SW480 (cell line): ENCODE measurements around the gene FCSK.
A peak's percentile ranks its signal among the peaks of the same experiment; 100 is the strongest.

Source experiments
- DNase-seq: peaks from one replicate; pipeline ENCODE4 v3.0.0-alpha.2; 2016; ENCODE audit warnings: low spot score

FCSK gene

DNA sequence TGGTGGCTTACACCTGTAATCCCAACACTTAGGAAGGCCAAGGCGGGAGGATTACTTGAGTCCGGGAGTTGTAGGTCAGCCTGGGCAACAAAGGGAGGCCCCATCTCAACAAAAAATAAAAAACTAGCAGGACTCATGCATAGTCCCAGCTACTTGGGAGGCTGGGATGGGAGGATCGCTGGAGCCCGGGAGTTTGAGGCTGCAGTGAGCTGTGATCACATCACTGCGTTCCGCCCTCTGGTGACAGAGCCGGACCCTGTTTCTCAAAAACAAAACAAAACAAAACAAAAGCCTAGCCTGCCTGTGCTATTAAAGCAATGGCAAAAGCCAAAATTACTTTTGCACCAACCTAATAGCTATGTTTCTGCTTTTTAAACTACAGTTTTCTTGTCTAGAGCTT lies 1.5 kb downstream of the FCSK start:
- DNase-seq, result no peak

DNA sequence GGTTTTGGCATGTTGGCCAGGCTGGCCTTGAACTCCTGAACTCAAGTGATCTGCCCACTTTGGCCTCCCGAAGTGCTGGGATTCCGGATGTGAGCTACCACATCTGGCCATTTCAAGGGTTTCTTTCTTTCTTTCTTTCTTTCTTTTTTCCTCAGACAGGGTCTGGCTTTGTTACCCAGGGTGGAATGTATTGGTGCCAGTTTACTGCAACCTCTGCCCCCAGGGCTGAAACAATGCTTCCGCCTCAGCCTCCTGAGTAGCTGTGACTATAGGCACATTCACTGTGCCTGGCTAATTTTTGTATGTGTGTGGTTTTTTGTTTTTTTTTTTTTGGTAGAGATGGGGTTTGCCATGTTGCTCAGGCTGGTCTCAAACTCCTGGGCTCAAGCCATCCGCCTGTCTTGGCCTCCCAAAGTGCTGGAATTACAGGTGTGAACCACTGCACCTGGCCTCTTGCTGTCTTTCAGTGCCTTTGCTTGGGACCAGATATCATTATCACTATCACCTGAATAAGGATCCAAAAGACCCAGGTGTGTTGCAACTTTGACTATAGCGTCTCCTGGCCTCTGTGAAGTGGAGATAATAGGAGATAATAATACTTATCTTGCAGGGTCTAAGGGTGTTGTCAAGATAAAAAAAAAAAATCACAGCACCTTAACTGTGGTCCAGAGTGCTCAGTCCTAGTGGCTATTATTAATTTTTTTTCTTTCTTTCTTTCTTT lies 3.2 kb downstream of the FCSK start:
- DNase-seq, result no peak

DNA sequence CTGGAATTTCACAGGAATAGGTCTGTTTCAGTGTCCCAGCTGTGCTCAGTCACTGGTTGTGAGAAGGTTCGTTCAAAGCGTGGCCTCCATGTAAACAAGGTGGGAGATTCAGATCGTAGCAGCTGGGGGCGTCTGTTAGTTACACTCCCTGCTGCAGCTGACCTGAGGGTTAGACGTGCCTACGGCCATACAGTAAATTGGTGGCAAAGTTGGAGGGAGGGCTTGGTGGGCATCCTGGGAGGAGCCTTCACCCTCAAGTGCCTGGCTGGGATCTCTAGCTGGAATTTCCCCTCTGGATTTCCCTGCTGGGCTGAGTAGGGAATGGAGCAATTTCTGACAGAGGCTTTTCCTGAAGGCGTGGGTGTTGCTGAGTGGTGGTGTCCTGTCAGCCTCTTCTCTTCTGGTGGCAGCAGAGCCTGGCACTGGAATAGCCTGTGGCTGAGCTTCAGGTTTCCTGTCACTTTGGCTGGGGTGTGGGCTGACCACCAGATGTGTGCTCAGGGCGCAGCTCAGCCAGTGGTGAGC lies 6.4 kb downstream of the FCSK start:
- DNase-seq, result no peak

DNA sequence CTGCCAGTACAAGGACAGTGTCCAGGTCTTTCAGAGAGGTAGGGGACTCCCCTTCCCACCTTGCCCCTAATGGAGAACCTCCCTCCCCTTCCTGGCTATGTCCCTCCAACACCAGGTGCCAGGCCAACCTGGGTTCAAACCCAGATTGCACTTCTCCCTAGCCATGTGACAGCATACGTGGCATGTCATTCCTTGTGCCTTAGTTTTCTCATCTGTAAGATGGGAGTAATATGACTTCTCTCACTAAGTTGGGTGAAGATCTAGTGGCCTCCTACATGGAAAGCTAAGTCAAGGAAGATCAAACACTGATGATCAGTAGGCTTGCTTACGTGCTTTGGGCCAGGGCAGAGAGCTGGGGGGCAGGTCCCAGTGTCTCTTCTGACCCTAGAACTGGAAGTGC lies 8.8 kb downstream of the FCSK start:
- no peak for DNase-seq

DNA sequence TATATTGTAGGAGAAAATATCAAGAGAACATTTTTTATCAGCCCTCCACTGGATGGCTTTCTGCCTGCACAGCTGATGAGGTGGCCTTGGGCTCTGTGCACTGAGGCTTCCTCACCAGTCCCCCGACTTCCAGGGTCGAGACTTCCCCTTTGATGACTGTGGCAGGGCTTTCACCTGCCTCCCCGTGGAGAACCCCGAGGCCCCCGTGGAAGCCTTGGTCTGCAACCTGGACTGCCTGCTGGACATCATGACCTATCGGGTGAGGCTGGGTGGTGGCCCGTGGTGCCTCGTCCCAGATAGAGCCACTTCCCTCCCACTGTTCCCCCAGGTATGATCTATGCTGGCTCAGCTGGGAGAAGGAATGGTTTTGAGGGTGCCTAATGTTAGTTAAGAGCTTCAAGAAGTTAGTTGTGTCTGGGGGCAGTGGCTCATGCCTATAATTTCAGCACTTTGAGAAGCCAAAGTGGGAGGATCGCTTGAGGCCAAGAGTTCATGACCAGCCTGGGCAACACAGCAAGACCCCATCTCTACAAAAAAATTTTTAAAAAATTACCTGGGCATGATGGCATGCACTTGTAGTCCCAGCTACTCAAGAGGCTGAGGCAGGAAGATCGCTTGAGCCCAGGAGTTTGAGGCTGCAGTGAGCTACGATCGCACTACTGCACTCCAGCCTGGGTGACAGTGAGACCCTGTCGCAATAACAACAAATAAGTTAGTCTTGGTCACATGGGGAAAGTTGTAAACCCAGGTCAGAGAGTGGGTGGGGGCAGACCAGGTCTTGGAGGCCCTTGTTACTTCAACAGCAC lies 11.8 kb downstream of the FCSK start:
- DNase-seq, result no peak

DNA sequence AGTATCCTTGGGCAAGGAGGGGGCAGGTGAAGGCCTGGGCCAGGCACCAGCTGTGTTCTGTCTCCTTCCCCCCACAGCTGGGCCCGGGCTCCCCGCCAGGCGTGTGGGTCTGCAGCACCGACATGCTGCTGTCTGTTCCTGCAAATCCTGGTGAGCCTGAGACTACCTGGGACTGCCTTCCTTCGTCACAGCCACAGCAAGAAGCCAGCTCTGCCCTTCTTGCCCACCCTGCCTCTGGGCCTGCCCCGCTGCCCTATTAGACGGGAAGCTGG lies 12.3 kb downstream of the FCSK start:
- DNase-seq, result no peak

DNA sequence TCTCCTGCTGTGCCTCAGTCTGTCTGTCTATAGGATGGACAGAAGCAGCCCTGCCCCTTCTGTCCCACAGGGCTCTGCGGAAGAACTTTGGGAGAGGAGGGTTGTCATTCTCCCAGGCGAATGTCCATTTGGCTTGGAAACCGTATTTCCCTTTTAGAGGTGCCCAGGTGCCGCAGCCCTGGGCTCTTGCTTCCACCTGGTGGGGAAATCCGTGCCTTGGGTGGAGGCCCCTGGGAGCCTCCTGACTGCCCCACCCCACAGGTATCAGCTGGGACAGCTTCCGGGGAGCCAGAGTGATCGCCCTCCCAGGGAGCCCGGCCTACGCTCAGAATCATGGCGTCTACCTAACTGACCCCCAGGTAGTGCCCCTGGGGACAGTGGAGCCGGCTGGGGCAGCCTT lies 12.7 kb downstream of the FCSK start:
- DNase-seq, result no peak

DNA sequence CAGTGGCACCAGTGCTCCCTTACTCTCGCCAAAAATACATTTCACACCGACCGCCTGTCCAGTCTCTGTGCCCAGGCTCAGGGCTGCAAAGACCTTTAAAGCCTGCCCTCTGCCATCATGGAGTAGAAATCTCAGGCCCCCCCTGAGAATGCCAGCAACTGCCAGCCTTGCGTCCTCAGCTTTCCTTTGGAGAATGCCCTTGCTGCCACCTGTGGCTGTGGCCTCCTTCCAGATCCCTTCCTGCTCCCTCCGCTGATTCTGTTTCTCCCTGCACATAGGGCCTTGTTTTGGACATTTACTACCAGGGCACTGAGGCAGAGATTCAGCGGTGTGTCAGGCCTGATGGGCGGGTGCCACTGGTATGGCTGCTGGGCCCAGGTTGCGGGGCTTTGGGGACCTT lies 13.2 kb downstream of the FCSK start:
- DNase-seq, result no peak

DNA sequence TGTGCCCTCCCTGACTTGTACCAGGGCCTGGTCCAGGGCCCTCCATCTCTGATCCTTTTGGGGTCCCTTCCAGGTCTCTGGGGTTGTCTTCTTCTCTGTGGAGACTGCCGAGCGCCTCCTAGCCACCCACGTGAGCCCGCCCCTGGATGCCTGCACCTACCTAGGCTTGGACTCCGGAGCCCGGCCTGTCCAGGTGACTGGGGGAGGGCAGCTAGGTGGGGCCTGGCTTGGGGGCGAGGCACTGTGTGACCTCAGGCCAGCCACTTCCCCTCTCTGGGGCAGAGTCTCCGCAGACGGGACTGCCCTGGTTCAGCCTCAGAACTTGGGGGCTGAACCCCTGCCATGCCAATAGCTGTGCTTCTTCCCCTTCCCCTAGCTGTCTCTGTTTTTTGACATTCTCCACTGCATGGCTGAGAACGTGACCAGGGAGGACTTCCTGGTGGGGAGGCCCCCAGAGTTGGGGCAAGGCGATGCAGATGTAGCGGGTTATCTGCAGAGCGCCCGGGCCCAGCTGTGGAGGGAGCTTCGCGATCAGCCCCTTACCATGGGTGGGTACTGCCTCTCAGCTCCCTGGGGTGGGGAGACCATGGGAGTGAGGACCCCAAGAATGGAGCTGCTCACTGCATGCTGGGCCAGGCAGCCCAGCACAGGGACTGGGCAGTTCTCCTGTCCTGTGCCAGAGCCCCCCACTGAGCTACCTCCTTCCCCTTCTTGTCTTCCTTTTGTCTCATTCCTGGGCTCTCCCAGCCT lies 14.6 kb downstream of the FCSK start:
- DNase-seq, result no peak

DNA sequence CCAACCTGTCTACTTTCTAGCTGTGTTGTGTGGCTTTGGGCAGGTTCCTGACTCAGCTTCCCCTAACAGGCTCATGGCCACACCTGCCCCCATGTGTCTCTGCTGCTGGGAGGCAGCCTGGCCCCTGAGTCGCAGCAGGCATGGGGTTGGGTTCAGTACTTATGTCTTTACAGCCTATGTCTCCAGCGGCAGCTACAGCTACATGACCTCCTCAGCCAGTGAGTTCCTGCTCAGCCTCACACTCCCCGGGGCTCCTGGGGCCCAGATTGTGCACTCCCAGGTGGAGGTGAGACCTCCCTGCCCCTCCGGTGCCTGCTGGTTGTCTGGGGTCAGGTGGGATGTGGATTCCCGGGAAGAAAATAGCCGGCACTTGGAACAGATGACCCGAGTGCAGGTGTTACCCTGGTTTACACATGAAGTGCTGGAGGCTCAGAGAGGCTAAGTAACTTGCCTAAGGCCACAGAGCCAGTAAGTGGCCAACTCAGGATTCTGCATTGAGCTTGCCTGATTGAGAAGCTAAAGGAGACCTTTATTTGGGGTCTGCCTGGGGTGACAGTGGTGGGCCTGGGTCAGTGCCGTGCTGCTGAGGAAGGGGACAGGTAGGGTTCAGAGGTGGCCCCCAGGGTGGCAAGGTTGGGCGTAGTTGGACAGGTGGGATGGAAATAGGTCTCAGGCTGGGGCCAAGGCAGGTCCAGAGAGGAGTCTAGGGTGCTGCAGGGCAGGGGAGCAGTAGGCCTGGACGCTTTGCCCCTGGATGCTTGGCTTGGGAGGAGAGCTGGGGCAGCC lies 15.9 kb downstream of the FCSK start:
- no peak for DNase-seq

DNA sequence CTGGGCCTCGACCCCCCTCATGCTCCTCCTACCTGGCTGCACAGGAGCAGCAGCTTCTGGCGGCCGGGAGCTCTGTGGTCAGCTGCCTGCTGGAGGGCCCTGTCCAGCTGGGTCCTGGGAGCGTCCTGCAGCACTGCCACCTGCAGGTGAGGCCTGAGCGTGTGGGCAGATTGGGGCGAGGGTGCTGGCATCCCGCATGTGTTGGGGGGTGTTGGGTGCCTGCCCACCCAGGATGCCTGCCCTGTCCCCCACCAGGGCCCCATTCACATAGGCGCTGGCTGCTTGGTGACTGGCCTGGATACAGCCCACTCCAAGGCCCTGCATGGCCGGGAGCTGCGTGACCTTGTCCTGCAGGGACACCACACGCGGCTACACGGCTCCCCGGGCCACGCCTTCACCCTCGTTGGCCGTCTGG lies 16.5 kb downstream of the FCSK start:
- DNase-seq, result no peak

DNA sequence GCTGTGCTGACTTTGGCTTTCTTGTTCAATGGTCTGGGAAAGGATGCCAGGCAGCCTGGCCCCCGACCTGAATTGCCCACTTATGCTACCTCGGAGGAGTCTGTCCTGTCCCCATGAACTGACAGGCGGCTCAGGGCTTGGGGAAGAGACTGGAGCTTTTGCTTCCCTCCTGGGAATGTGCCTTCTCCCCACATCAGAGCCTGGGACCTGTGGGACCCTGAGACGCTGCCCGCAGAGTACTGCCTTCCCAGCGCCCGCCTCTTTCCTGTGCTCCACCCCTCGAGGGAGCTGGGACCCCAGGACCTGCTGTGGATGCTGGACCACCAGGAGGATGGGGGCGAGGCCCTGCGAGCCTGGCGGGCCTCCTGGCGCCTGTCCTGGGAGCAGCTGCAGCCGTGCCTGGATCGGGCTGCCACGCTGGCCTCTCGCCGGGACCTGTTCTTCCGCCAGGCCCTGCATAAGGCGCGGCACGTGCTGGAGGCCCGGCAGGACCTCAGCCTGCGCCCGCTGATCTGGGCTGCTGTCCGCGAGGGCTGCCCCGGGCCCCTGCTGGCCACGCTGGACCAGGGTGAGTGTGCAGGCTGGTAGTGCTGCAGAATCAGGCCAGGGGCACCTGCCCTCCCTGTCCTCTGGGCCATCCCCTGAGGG lies 18.5 kb downstream of the FCSK start:
- no peak for DNase-seq

DNA sequence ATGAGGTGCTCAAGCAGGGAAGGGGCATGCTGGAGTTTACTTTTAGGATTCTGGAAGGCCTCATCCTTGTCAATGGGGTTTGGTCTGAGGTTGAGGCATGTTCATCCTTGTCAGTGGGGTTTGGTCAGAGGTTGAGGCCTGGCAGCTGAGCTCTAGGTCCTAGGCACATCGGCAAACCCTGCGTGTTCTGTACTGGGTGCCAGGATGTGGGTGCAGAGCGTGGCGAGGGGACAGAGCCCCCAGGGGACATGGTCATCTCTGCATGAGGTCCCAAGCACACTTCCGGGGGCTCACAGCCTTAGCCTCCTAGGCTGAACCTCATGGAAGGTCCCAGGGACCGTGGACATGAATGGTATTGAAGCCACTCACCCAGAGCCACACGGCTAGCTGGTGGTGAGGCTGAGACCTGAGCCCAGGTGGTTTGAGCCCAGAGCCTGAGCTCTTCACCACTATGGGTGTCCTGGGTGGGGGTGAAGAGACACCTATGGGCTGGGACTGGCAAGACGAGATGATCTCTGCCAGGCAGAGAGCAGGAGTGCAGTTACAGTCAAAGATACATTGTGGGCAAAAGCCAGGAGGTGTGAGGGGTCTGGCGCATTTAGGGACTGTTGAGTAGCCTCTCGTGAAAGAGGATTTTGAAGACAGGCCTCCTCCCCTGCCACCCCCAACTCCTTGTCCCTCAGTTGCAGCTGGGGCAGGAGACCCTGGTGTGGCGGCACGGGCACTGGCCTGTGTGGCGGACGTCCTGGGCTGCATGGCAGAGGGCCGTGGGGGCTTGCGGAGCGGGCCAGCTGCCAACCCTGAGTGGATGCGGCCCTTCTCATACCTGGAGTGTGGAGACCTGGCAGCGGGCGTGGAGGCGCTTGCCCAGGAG lies 19.3 kb downstream of the FCSK start:
- DNase-seq, result no peak

DNA sequence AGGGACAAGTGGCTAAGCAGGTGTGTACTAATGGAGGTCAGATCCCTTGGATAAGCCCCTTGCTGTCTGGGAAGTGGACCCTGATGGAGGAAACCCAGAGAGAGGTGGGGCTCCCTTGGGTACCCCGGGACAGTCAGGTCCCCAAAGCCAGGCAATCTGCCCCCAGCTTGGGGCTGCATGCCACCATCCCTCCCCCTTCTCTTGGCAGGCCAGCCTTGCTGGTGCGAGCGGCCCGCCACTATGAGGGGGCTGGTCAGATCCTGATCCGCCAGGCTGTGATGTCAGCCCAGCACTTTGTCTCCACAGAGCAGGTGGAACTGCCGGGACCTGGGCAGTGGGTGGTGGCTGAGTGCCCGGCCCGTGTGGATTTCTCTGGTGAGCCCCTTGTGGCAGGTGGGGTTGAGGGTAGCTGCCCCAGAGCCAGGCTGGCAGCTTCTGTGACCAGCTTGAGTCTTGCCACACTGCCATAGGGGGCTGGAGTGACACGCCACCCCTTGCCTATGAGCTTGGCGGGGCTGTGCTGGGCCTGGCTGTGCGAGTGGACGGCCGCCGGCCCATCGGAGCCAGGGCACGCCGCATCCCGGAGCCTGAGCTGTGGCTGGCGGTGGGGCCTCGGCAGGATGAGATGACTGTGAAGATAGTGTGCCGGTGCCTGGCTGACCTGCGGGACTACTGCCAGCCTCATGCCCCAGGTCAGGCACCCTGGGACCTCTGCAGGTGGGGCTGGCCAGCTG lies 20.1 kb downstream of the FCSK start:
- DNase-seq, result no peak

DNA sequence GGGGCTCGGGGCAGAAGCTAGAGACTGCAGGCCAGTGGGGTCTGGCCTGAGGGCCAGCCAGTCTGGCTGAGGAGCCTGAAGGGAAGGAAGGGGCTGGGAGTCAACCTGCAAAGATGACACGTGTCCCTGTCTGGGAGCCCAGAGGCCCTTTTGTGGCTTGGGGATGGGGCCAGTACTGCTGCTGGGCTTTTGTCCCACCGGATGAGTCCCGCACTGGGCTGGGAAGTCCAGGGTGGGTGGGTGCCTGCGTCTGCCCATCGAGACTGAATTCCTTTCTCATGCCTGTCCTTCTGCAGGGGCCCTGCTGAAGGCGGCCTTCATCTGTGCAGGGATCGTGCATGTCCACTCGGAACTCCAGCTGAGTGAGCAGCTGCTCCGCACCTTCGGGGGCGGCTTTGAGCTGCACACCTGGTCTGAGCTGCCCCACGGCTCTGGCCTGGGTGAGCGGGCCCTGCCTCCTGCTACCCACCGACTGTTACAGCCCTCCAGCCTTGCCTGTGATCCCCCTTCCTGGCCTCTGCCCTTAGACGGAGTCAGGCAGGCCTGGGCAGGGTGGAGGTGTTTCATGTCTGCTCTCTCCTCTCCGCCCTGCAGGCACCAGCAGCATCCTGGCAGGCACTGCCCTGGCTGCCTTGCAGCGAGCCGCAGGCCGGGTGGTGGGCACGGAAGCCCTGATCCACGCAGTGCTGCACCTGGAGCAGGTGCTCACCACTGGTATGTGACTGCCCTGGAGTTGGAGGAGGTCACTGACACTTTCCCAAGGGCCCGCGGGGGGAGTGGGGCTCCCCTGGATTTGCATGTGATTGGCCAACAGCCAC lies 20.9 kb downstream of the FCSK start:
- DNase-seq, result no peak

DNA sequence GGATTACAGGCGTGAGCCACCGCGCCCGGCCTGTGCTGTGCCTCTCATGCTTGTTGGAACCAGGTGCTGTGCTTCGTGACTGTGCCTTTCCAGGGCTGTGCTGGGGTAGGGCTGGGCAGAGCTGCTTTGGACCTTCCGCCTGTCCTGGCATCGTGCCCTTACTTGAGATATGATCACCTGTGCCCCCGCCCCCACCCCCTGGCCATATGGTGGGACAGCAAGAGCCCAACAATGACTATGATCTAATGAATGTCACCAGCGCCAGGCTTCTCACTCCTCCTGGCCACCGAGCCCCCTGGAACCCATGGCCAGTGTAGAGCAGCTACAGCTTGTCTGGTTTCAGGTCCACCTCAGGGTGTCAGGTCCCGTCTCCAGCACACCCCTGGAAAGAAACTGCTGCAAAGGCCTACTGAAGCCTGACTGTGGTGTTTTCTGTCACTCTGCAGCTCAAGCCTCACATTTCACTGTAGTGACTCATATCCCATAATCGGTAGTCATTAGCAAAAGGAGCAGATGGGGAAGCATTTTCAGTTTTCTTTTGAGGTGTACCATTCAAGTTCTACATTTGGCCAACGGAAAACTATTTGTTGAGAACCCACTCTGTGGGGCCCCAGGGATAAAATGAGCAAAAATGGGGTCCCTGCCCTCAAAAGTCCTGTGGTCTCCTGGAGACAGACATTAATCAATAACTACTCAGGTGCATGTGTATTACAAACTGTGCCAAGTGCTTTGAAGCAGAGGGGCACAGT lies 22.1 kb downstream of the FCSK start:
- peak; percentile 79 for DNase-seq

DNA sequence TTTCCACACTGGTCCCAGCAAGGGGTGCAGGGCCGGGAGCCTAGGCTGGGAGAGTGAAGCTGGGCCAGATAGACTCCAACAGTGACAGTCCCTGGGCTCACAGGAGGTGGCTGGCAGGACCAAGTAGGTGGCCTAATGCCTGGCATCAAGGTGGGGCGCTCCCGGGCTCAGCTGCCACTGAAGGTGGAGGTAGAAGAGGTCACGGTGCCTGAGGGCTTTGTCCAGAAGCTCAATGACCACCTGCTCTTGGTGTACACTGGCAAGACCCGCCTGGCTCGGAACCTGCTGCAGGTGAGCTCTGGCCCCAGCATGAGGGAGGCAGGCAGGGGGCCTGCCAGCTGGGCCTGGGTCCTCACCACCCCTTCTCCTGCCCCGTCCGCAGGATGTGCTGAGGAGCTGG lies 23.8 kb downstream of the FCSK start:
- no peak for DNase-seq

DNA sequence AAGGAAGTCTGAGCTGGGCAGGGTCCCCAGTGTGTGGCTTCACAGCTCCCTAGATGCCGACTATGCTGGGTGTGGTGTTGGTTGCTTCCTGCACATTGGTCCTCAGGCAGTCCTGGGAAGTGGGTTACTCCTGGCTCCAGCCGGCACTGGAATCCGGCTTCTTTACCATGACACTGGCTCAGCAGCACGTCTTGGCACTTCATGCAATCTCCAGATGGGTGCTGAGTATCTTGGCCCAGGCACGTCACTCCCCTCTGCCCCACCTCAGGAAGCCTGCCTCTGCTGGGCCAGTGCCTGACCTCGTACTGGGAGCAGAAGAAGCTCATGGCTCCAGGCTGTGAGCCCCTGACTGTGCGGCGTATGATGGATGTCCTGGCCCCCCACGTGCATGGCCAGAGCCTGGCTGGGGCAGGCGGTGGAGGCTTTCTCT lies 24.5 kb downstream of the FCSK start:
- DNase-seq, result no peak
